Right hindlimb (tissue), 1 donor: Measurements from ENCODE around the gene METTL9.
"Not testable (repeated sequence)": the region's sequence is repeated elsewhere in the genome, so short reads cannot be mapped to it uniquely, and the experiment has no call there.

Experiments
- DNase-seq: peaks from one replicate; pipeline ENCODE4 v3.0.0-alpha.2; 2018

Gene METTL9

DNA sequence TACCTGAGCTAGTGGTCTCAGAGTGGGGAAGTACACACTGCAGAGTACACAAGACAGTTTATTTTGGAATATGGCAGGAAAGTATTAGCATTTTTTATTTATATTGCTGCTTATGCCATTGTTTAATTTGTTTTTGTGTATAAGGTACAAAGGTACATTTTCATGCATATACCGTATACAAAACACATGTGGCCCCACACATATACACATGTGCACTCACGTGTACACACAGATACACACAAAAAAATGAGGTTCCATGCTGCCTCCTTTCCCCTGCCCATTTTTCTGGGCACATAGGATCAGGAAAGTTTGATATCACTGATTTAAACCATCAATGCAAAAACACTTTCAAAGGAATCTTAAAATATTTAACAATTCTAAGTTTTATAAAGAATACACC, 40.1 kb downstream of the METTL9 start:
- no peak for DNase-seq

GRCh38 chr16:21641916-21642315, 42.5 kb downstream of the METTL9 start:
- no peak for DNase-seq

DNA sequence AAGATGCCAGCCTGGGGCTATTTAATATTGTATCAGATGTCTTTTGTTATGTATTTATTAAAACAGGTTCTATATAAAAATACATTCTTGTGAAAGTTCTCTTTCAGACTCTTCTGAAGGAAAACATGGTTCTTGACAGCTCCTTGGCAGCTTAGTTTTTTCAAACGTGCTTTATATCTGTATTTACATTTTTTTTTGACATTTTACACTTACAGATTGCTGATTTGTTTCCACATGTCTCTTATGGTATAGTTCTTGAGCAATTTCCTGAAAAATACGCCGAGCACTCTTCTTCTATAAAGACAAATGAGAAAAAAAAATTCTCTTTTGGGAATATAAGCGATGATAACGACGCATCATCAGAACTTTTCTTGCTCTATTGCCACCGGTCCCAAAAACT, 43.5 kb downstream of the METTL9 start:
- no peak for DNase-seq

DNA sequence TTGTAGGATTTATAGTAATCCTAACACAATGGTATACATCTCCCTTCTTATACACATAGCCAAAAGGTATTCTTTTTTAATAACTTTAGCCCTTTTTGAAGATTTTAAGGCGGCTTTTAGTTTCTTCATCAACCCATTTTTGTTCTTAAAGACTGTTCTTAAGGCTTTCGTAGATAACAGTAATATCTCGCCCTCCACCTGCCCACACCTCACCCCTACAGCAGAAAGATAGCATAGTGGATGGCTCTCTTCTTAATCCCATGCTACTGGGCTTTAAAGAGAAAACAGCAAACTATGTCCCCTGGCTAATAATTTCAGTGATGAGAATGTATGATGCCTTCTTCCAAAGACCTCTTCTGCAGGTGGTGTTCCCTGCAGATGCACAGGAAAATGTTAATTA, 44.4 kb downstream of the METTL9 start:
- no peak for DNase-seq

GRCh38 chr16:21644674-21645073, 45.3 kb downstream of the METTL9 start:
- no peak for DNase-seq

GRCh38 chr16:21645261-21645721, 45.9 kb downstream of the METTL9 start:
- no peak for DNase-seq

GRCh38 chr16:21646091-21646490, 46.7 kb downstream of the METTL9 start:
- no peak for DNase-seq

- no peak for DNase-seq
These were observed 47.6 kb downstream of the METTL9 start for GRCh38 chr16:21646721-21647561.

DNA sequence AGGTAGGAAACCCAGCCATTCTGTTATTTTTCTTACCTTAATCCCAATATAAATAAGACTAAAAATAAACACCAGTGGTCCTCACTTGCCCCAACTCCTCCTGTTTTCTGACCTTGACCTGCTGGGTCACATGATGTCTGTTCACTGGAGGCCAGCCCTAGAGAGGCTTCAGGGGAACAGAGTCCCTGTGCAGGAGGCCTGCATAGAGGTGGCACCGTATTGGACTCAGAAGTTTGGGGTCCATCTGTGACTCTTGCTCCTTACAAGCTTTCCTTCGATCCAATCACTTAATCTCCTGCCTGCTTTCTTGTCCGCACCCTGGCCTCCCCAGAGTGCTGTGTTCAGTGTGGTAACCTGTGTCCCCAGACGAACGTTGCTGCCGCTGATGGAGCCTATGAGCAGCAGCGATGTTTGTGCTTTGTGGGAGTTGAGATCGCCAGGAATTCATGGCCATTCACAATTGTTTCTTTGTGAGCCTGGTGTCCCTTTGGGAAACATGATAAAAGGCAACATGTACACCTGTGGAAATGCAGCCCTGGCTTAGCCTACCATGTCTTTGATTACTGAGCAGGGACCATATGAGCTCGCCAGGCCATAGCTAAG, 48.3 kb downstream of the METTL9 start:
- DNase-seq = no peak

GRCh38 chr16:21649826-21650406, 50.5 kb downstream of the METTL9 start:
- DNase-seq = not testable (repeated sequence)

- no peak for DNase-seq
These were observed 51.1 kb downstream of the METTL9 start for GRCh38 chr16:21650521-21650920.

DNA sequence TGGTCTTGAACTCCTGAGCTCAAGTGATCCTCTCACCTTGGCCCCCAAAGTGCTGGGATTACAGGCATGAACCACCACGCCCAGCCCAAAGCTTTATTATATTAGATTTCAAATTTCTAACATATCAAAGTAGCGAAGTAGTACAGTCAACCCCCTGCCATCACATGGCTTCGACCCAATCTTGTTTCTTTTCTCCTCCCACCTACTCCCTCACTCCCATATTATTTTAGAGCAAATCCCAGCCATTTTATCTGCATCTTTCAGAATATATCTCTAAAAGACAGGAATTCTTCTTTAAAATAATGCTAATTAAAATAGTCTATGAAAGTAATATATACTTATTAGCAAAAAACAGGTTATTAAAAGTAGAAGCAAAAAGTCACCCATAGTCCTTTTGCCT, 52.1 kb downstream of the METTL9 start:
- no peak for DNase-seq

GRCh38 chr16:21652453-21652852, 53.1 kb downstream of the METTL9 start, which contains the start of gene IGSF6:
TSS of gene IGSF6 (minus strand) at chr16:21652608. CDS start at chr16:21652598, 10 bp downstream.
- no peak for DNase-seq

DNA sequence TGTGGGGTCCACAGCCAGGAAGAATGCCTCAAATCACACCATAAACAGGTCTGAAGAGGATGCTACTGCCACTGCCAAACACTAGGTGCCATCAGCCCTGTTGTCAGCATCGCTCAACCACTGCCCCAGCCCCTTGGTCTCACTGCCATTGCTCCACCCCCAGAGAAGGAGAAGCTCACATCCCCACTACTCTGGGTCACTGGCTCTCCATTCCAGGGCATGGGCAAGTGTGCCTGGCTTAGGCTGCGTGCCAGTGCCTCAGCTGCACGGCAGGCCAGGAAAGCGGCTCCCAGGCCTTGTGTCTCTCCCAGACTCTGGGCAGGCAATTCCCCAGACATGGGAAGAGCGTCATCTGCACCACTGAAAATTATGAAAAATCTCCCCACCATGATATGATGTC, 54.2 kb downstream of the METTL9 start:
- DNase-seq = no peak

DNA sequence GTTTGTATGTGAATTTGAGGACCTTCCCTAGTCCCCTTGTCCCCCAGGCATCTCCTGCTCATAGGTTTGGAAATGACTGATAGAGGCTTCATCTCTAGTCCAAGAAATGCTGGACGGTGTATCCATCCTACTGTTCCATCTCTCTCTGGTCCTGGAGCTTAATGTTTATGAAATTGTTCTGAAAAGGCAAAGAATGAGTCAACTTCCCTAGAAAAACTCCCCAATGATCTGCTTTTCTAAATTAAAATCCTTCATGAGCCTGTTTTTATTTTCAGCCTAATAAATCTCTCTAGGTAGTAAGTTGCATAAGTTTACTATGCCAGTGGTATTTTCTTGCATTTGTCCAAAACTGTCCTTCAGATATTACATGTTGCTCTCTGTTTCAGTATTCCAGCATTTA, 55.1 kb downstream of the METTL9 start:
- no peak for DNase-seq

DNA sequence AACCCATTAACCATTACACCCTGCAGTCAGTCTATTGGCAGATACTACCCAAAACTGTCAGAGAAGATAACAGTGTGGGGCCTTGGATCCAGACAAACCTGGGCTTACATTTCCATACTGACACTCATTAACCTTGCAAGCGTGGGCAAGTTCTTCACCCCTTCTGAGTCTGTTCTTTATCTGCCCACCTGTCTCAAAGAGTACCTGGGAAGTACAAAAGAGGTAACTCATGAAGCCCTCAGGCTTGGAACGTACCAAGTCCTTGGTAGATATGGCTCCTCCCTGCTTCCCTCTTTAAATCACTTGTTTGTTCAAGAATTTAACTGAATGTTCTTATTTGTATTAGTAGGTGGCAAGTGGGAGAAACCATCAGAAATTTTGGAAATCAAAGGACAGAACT, 55.5 kb downstream of the METTL9 start:
- DNase-seq = no peak

DNA sequence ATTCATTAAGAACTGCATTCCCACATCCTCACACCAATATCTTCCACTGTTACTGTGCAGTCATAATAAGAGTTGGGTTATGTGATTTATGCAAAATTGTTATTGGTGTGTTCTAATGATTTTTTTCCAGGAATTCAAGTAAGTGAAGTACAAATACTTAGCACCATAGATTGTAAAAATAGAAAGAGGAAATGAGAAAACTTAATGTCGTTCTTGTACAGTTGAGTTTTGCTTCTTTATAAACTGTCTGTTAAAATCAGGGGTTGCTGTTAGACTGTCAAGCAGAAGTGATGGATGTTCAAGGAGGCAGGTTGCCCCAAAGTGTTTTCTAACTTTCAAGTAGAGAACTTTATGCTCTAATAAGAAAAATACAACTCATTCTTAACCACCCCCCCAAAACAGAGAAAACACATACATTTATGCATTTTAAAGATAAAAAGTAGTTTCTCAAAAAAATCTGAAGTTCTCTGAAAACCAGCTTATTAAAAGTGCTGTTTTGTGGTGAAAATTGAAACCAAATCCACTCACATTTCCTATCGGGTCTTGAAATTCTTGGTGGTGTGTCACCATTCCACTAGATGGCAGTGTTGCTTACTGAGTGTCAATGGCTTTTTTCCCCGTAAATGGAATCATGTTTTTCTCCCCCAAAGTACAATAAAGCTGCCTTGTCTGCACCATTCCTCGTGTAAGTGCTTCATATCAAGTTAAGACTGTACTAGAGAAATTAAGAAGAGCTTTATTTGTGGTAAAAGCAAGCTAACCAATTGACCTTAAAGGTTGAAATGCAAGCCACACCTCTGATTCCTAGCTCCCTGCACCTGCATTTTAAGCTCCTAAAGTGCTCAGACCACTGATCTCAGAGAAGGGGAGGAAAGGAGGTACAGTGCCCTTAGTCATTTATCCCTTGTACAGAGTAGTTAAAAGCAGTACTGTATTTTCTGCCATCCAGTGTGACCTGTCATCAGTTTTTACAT, 57.7 kb downstream of the METTL9 start:
- no peak for DNase-seq

- DNase-seq = no peak
These were observed 59.7 kb downstream of the METTL9 start for GRCh38 chr16:21659124-21659523.

DNA sequence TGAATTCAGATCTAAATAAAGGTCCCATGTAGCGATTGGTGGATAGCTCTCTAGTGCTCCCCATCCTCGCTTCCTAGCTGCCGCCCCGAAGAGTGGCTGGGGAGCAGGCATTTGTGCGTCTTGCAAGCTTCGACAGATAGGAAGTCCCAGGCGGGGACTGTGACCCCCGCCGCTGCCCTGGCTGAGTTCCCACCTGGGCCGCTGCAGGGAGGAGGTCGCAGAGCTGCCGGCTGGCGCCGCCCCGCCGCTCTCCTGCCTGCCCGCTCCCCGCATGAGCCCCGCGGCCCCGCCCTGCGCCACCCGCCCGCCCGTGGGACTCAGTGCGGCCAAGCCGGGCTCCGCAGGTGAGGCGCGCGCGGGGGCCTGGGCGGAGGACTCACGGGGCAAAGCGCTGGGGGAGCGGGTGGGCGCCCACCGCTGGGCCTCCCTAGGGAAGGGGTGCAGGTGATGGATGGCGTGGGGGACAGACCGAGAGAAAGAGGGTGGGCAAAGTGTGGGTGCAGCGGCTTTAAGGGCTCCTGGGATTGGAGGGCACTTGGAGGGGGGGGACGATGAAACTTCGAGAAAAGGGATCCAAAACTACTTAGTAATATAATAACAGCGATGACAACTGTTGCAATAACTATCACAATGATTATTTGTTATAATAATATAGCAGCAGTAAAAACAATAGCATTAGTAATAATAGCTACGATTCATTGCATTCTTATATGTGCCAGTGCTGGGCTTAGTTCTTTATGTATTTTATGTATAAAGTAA, 64.7 kb downstream of the METTL9 start, which contains the start of gene OTOA:
Gene OTOA (plus strand): TSS at position 80 of the 759 bp plus-strand sequence. CDS start 14,547 bp downstream, outside the sequence.
- no peak for DNase-seq

GRCh38 chr16:21664801-21665492, 65.6 kb downstream of the METTL9 start:
- DNase-seq = no peak

- no peak for DNase-seq
These were observed 67.4 kb downstream of the METTL9 start for GRCh38 chr16:21666772-21667171.
